Heart right ventricle (tissue), 16 donors: ENCODE results near the gene RXRA. TPM values are rescaled to one million over a fixed set of nuclear protein-coding genes. Genes with fewer than 3 reads are reported as not detected.
A peak's percentile ranks its signal among the peaks of the same experiment; 100 is the strongest.

ENCODE experiments used
- ATAC-seq, 8 donors: fragments of 200-7000 bp; cut with Tn5 transposase; one replicate each; pipeline ENCODE4 v1.9.1; 2020; ENCODE audit warnings: mild to moderate bottlenecking in 8 of 8, moderate library complexity in 8 of 8, moderate number of reproducible peaks in 1 of 8
- DNase-seq, 2 donors: peaks; one replicate each; pipeline ENCODE4 v3.0.0-alpha.2; 2020
- H3K27ac ChIP-seq, 10 donors: fragments of 200-600 bp; sonication (generic) in 2 of 10; one replicate each; pipeline versions ENCODE4 v1.5.0 to v1.8.0; 2020 to 2022; ENCODE audit warnings: mild to moderate bottlenecking in 3 of 10
- H3K27me3 ChIP-seq, 7 donors: fragments of 200-600 bp; one replicate each; pipeline ENCODE4 v1.8.0; 2021 to 2022; ENCODE audit warnings: mild to moderate bottlenecking in 2 of 7
- H3K36me3 ChIP-seq, 9 donors: fragments of 200-600 bp; sonication (generic) in 1 of 9; one replicate each; pipeline versions ENCODE4 v1.5.0 to v1.8.0; 2020 to 2022; ENCODE audit warnings: mild to moderate bottlenecking in 2 of 9
- H3K4me1 ChIP-seq, 9 donors: fragments of 200-600 bp; sonication (generic) in 1 of 9; one replicate each; pipeline versions ENCODE4 v1.5.0 to v1.8.0; 2020 to 2022; ENCODE audit warnings: mild to moderate bottlenecking in 4 of 9
- H3K4me3 ChIP-seq, 10 donors: fragments of 200-600 bp; sonication (generic) in 2 of 10; one replicate each; pipeline versions ENCODE4 v1.5.0 to v1.8.0; 2020 to 2022; ENCODE audit warnings: mild to moderate bottlenecking in 7 of 10, moderate library complexity in 2 of 10
- H3K9me3 ChIP-seq, 11 donors: fragments of 200-600 bp in 10 of 11; sonication (generic) in 2 of 11; one replicate each; pipeline versions ENCODE4 v1.5.0 to v1.8.0; 2013 to 2022; ENCODE audit warnings: mild to moderate bottlenecking in 2 of 11, control low read depth in 1 of 11, moderate library complexity in 1 of 11
- WGBS, 2 donors: extraction: QIAGEN DNeasy Blood & Tissue Kit; methylation state at CpG; one replicate each; pipeline ENCODE4 v1.1.7; 2013; ENCODE audit warnings: inconsistent platforms in 1 of 2; 5-methylcytosine and 5-hydroxymethylcytosine counted together
- intact Hi-C, 10 donors: fragments of 100-400 bp; cut with DNase I; formaldehyde crosslinking; loops; one replicate each; pipeline versions ENCODE4 v1.11.1 to v1.14.2; 2022
- polyA plus RNA-seq, 2 donors: library from polyadenylated mRNA; stranded (reverse); fragments of 200-250 nt; gene quantifications; one replicate each; pipeline ENCODE4 v1.2.3, GENCODE V29; 2013
- total RNA-seq, 10 donors: library from RNA; stranded (reverse); fragmentation: NEBNext Ultra II Directional in 3 of 10; extraction: Animal tissue kit (Norgen Biotek cat#: 25700) in 3 of 10; gene quantifications; one replicate each; pipeline versions ENCODE4 v1.2.1 to v1.2.4, GENCODE V29; 2021 to 2023
- TF ChIP-seq, protein P1 (sequence below), 9 donors: fragments of 200-600 bp; sonication (generic) in 2 of 9; IDR thresholded peaks; one replicate each; pipeline versions ENCODE4 v1.5.0 to v1.8.0; 2021 to 2022; ENCODE audit warnings: antibody characterized with exemption in 9 of 9, mild to moderate bottlenecking in 5 of 9, moderate library complexity in 1 of 9
- donor health status: Arrhythmogenic right ventricular cardiomyopathy.
- donor health status: ischemic (EF 13 %, LVEDD 7.1; RV severe dilation, severe dysfunction).
- donor health status: healthy with polysubstance abuse.
- donor health status: DM: no; HTN: yes; CAD: no.
- donor health status: DM: no; HTN: no; CAD: no.
- donor health status: ischemic (EF 25% LVEDD 6.9; RV normal size, moderate dysfunction).
- donor health status: ischemic (EF 25% LVEDD 5.7; RV mildly dilated, moderate dysfunction).
- donor health status: healthy.
- donor health status: DM: yes; HTN: yes; CAD: no.
- donor health status: Ischemic cardiomyopathy.
- donor health status: ischemic (EF 35%, LVEDD 5.7; RV mildly dilated, moderate dysfunction).
- donor health status: nonischemic (EF 11% LVEDD 7.7; RV severe dilation, severe dysfunction).
- donor health status: DM: yes; HTN: yes; CAD: no.
- donor health status: PGD.
- donor health status: ischemic (EF 29% LVEDD 5.4; RV normal size, mild dysfunction).
- donor health status: nonischemic (EF 23%, LVEDD 6.1; RV moderate dilation, normal function).

RXRA gene
- total and polyA plus RNA-seq, 12 donors: 22.6 to 92.3 (median 42.0) TPM

DNA sequence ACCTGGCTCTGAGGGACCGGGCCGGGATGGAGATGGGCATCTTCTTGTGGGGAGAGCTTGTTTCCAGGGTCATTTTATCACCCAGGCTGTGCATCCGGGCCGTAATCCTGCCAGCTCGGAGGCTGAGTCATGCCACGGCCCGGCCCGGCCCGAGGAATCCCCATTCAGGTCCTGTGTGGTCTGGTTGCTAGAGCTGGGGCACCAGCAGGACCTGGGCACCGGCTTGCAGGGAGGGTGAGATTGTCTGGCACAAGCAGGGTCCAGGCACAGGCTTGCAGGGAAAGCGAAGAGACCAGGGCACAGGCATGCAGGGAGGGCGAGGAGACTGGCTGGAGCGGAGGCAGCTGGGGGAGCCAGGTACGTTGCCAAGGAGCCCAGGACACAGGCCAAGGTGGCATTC lies 106.8 kb downstream of the RXRA start:
- intact Hi-C loops: loop anchor here in 5 of 10 donors (5.0 to 10.0 kb wide), 4 partner anchors 58 to 106 kb away; partner anchors contain the start of gene RXRA (in 1 of the 5)
- Histone ChIP-seq H3K27me3 (no peaks in the 10 kb centered on the region), H3K9me3 (no peaks in the 10 kb centered on the region), H3K4me1 (peaks cover 39 to 81% (median 71%) of the 10 kb centered on the region in 9 donors), H3K27ac (peak overlapping the region in 7 of 10 donors; percentile 15 to 86 (median 26)), H3K36me3 (peaks cover 0 to 78% (median 21%) of the 10 kb centered on the region in 9 donors), H3K4me3 (no peak overlapping the region)
- WGBS, 2 donors: 57 to 71% methylated on average over 14 of the region's 14 CpGs
- DNase-seq: no peak
- TF ChIP-seq, protein P1, sequence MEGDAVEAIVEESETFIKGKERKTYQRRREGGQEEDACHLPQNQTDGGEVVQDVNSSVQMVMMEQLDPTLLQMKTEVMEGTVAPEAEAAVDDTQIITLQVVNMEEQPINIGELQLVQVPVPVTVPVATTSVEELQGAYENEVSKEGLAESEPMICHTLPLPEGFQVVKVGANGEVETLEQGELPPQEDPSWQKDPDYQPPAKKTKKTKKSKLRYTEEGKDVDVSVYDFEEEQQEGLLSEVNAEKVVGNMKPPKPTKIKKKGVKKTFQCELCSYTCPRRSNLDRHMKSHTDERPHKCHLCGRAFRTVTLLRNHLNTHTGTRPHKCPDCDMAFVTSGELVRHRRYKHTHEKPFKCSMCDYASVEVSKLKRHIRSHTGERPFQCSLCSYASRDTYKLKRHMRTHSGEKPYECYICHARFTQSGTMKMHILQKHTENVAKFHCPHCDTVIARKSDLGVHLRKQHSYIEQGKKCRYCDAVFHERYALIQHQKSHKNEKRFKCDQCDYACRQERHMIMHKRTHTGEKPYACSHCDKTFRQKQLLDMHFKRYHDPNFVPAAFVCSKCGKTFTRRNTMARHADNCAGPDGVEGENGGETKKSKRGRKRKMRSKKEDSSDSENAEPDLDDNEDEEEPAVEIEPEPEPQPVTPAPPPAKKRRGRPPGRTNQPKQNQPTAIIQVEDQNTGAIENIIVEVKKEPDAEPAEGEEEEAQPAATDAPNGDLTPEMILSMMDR (IDR thresholded peaks at IDR 0.05): no peak
- no peak for ATAC-seq

DNA sequence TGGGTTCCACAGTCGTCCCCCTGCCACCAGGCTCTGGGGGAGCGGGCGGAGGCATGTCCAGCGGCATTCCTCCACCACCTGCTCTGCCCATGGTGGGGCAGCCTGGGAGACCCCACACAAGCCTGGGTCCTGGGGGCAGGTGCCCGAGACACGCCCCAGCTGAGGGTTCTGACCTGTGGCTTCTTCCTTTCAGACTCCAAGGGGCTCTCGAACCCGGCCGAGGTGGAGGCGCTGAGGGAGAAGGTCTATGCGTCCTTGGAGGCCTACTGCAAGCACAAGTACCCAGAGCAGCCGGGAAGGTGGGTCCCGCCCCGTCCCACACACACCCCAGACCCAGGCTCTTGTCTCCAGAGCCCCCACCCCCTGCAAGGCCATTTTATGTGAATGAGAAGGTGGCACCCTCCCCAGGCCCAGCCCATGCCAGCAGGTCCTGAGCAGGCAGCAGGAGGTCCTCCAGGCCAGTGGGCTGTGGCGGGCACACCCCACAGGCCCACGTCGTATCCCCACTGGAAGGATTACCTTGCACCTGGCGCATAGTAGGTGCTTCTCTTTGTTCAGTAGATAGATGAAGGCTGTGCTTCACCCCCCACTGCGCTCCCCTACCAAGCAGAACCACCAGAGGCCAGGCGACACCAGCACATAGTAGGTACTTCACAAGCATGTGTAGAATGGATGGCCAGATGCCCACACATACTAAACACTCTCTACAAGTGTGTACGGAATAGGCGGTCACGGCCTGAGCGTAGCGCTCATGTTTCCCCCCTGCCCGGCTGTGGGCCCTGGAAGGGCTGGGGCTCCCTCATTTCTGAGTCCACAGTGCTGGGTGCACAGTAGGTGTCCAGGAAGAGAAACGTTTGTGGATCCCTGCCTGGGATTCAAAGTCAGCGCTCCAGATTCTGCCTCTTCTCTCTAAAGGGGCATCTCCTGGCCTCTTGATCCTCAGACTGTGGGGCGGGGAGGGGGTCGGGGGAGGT lies 107.9 kb downstream of the RXRA start:
- Histone ChIP-seq H3K27me3 (no peaks in the 10 kb centered on the region), H3K27ac (peak overlapping the region; percentile 65 to 90 (median 82)), H3K9me3 (no peaks in the 10 kb centered on the region), H3K4me3 (peak overlapping the region in 5 of 10 donors; percentile 8 to 28 (median 12)), H3K4me1 (peaks cover 39 to 82% (median 76%) of the 10 kb centered on the region in 9 donors), H3K36me3 (peaks cover 0 to 73% (median 21%) of the 10 kb centered on the region in 9 donors)
- DNase-seq: no peak
- ATAC-seq: peak in 7 of 8 donors; percentile 0 to 7 (median 2)
- TF ChIP-seq, protein P1 (IDR thresholded peaks at IDR 0.05): no peak
- intact Hi-C loops: loop anchor here in 5 of 10 donors (2.0 to 10.0 kb wide), 5 partner anchors 59 to 107 kb away; partner anchors contain the start of gene RXRA (in 1 of the 5)
- 69 to 71% methylated on average over 30 of the region's 30 CpGs for WGBS, 2 donors

DNA sequence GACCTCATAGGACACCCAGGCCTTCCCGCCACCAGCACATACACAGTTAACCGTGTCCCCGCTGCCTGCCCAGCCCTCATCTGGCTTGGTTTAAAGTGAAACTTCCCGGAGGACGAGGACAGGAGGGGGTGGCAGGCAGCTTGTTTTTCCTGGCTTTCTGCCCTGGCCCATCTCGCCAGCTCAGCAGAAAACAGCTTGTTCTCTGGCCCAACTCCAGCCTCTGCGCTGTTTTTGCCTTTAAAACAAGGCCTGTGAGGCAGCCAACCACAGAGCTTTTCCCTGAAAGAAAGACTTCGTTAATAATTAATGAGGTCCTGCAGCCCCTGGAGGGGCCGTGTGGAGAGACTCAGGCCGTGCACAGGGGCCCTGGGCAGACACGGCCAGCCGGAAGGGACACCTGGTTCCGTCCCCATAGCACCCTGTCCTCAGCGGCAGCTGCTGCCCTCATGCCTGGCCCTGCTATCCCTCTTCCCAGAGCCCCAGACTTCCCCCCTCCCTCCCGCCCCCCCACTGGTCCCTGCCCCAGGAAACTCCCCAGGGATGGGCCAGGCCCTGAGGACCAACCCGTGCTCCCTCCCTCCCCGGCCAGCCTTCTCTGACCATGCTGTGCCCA lies 108.7 kb downstream of the RXRA start:
- peak overlapping the region in 5 of 10 donors; percentile 8 to 28 (median 12) for H3K4me3 ChIP-seq

More for the DNA sequence above, 108.7 kb downstream of the RXRA start:
- peak; percentile 92 to 97 for DNase-seq
- Histone ChIP-seq H3K36me3 (peaks cover 0 to 66% (median 21%) of the 10 kb centered on the region in 9 donors), H3K9me3 (no peaks in the 10 kb centered on the region), H3K4me1 (peaks cover 42 to 90% (median 83%) of the 10 kb centered on the region in 9 donors), H3K27me3 (no peaks in the 10 kb centered on the region), H3K27ac (peak overlapping the region; percentile 65 to 90 (median 82))
- ATAC-seq: peak; percentile 76 to 92 (median 88)
- intact Hi-C loops: loop anchor here in 8 of 10 donors (2.0 to 10.0 kb wide), 8 partner anchors 33 to 108 kb away; partner anchors contain the start of gene RXRA (in 4 of the 8)
- 3 to 5% methylated on average over 17 of the region's 17 CpGs for WGBS, 2 donors
- TF ChIP-seq, protein P1 (IDR thresholded peaks at IDR 0.05): no peak
